Kidney (tissue), 14 donors: ENCODE results near the gene EDN1. TPM values are rescaled to one million over a fixed set of nuclear protein-coding genes. Genes with fewer than 3 reads are reported as not detected.

ENCODE experiments used
- DNase-seq, 5 donors: peaks; one replicate each; pipeline ENCODE4 v3.0.0-alpha.2; 2013 to 2020
- FAIRE-seq: peaks from 2 replicates; lab custom pipeline; 2012; peaks lifted over from hg19 to GRCh38; lab: Jason Lieb, UNC
- H3K27ac ChIP-seq, 2 donors: one replicate each; pipeline ENCODE4 v1.7.0; 2013; ENCODE audit warnings: low read depth in 2 of 2, low read length in 2 of 2, inconsistent platforms in 1 of 2
- H3K27me3 ChIP-seq: one replicate; pipeline ENCODE4 v1.7.1; 2013; ENCODE audit warnings: low read length, inconsistent platforms; ENCODE audit not compliant: control insufficient read depth, insufficient read depth
- H3K36me3 ChIP-seq, 3 donors: one replicate each; pipeline versions ENCODE4 v1.7.0 to v1.7.1; 2013; ENCODE audit warnings: low read length in 3 of 3, control low read depth in 1 of 3, inconsistent platforms in 1 of 3; ENCODE audit not compliant: insufficient read depth in 3 of 3, control insufficient read depth in 2 of 3
- H3K4me1 ChIP-seq, 3 donors: one replicate each; pipeline versions ENCODE4 v1.7.0 to v1.7.1; 2013; ENCODE audit warnings: low read length in 3 of 3, inconsistent platforms in 1 of 3, low read depth in 1 of 3; ENCODE audit not compliant: control insufficient read depth in 2 of 3, insufficient read depth in 2 of 3
- H3K4me3 ChIP-seq, 3 donors: one replicate each; pipeline versions ENCODE4 v1.7.0 to v1.8.1; 2013; ENCODE audit warnings: low read length in 3 of 3, control low read depth in 1 of 3, inconsistent platforms in 1 of 3
- H3K9ac ChIP-seq, 3 donors: one replicate each; pipeline versions ENCODE4 v1.7.0 to v1.7.1; 2013; ENCODE audit warnings: low read length in 3 of 3, control low read depth in 1 of 3, inconsistent platforms in 1 of 3
- H3K9me3 ChIP-seq, 3 donors: one replicate each; pipeline versions ENCODE4 v1.7.0 to v1.7.1; 2013; ENCODE audit warnings: low read length in 3 of 3, control low read depth in 1 of 3, inconsistent platforms in 1 of 3; ENCODE audit not compliant: control insufficient read depth in 2 of 3, insufficient read depth in 1 of 3
- CTCF ChIP-seq: IDR thresholded peaks from 3 replicates; pipeline ENCODE4 v1.5.1; 2012; ENCODE audit warnings: mild to moderate bottlenecking, moderate library complexity, borderline replicate concordance; ENCODE audit not compliant: insufficient read depth; ENCODE audit errors: extremely low read depth
- intact Hi-C: fragments of 100-400 bp; cut with DNase I; formaldehyde crosslinking; loops from one replicate; pipeline ENCODE4 v1.11.1; 2022
- polyA plus RNA-seq: library from polyadenylated mRNA; stranded (reverse); fragments of 350-450 nt; fragmentation: Illumina TruSeq; extraction: RNeasy Lipid Tissue Mini Kit (QIAGEN cat#74804); gene quantifications from one replicate; pipeline ENCODE4 v1.2.3, GENCODE V29; 2014; ENCODE audit warnings: low read depth, low replicate concordance; ENCODE audit not compliant: insufficient read depth
- total RNA-seq: library from RNA; stranded (reverse); fragmentation: NEBNext Ultra II Directional; extraction: Animal tissue kit (Norgen Biotek cat#: 25700); gene quantifications from one replicate; pipeline ENCODE4 v1.2.1, GENCODE V29; 2021
- donor health status: control.
- donor health status: control.
- donor health status: control.
- donor health status: control.
- donor health status: control.
- donor health status: DM: yes; HTN: yes; CAD: no.
- donor health status: Normal renal cell carcinoma (clear cell type).

The EDN1 gene
- total and polyA plus RNA-seq, 2 donors from 2014 or later, result 3.4 to 16.6 TPM

GRCh38 chr6:12304487-12304886 lies 14.3 kb downstream of the EDN1 start:
- no peaks in the 10 kb centered on the region for H3K36me3 ChIP-seq
- H3K4me3 ChIP-seq, result no peak overlapping the region
- no peak overlapping the region for H3K9ac ChIP-seq
- intact Hi-C loops, result no loop called here
- H3K4me1 ChIP-seq, result no peaks in the 10 kb centered on the region
- H3K27me3 ChIP-seq, result no peaks in the 10 kb centered on the region
- no peak overlapping the region for H3K27ac ChIP-seq
- no peaks in the 10 kb centered on the region for H3K9me3 ChIP-seq
- no peak for TF ChIP-seq CTCF
- no peak for DNase-seq
- no peak for FAIRE-seq

- intact Hi-C loops, result no loop called here
- Histone ChIP-seq H3K9ac (no peak overlapping the region), H3K27me3 (no peaks in the 10 kb centered on the region), H3K4me1 (peaks cover 0 to 2% (median 0%) of the 10 kb centered on the region in 3 donors), H3K4me3 (no peak overlapping the region), H3K9me3 (no peaks in the 10 kb centered on the region), H3K36me3 (no peaks in the 10 kb centered on the region), H3K27ac (no peak overlapping the region)
- FAIRE-seq, result no peak
- no peak for DNase-seq
- TF ChIP-seq CTCF, result no peak
These were observed 18.9 kb downstream of the EDN1 start for GRCh38 chr6:12309070-12309469.

- Histone ChIP-seq H3K36me3 (no peaks in the 10 kb centered on the region), H3K9me3 (no peaks in the 10 kb centered on the region), H3K4me1 (peaks cover 0 to 2% (median 0%) of the 10 kb centered on the region in 3 donors), H3K27ac (no peak overlapping the region), H3K9ac (no peak overlapping the region), H3K4me3 (no peak overlapping the region), H3K27me3 (no peaks in the 10 kb centered on the region)
- no peak for FAIRE-seq
- peak; percentile 22 for TF ChIP-seq CTCF
- no peak for DNase-seq
- intact Hi-C loops, result no loop called here
These were observed 20.9 kb downstream of the EDN1 start for GRCh38 chr6:12311106-12311505.

GRCh38 chr6:12312736-12313135 lies 22.6 kb downstream of the EDN1 start:
- DNase-seq, result no peak
- no peak overlapping the region for H3K27ac ChIP-seq
- H3K9me3 ChIP-seq, result no peaks in the 10 kb centered on the region
- peaks cover 0 to 2% (median 0%) of the 10 kb centered on the region in 3 donors for H3K4me1 ChIP-seq
- H3K9ac ChIP-seq, result no peak overlapping the region
- FAIRE-seq, result no peak
- intact Hi-C loops, result no loop called here
- no peaks in the 10 kb centered on the region for H3K27me3 ChIP-seq
- no peak for TF ChIP-seq CTCF
- H3K4me3 ChIP-seq, result no peak overlapping the region
- H3K36me3 ChIP-seq, result no peaks in the 10 kb centered on the region
